OCI-M2 (cell line): ENCODE measurements around the gene EYS.
"Not testable (repeated sequence)": the region's sequence is repeated elsewhere in the genome, so short reads cannot be mapped to it uniquely, and the experiment has no call there.

Source experiments
- DNase-seq: peaks from one replicate; lab custom pipeline; 2025; ENCODE audit not compliant: unreplicated experiment; lab: John Stamatoyannopoulos, UW

The EYS gene

DNA sequence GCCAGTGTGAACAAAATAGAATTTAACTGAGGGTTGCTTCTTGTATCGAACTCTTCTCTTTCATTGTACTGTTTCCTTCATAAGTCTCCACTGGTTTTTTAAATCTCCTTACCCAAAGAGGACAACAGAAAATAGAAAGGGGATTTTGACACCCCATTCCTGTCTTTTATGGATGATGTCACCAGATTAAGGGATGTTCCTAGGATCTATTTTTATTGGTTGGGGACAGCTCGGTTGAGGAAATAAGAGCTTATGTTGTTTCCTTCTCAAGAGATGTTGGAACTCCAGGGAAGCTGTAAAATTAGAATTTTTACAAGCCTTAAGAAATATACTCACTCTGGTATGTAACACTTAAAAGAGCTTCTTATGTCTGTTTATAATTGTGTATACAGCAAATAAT is 1900.0 kb downstream of the EYS start:
- no peak for DNase-seq

DNA sequence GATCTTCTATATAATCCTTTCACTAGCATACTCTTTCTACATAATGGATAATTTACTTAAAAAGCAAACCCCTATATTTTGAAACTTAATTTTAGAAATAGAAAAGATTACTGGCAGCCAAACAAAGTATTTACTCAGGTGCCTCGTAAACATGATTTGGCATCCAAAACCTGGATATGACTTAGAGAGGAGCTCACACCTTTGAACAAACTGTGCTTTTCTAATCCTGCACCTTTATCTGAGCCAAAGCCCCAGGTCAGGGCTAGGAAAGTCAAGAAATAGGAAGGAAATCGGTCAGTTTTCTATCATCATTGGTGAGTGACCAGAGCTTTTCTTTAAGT is 1900.5 kb downstream of the EYS start:
- no peak for DNase-seq

GRCh38 chr6:63805808-63806572 is 1901.0 kb downstream of the EYS start:
- DNase-seq = no peak

- no peak for DNase-seq
Measured at GRCh38 chr6:63805345-63805744, 1901.7 kb downstream of the EYS start.

DNA sequence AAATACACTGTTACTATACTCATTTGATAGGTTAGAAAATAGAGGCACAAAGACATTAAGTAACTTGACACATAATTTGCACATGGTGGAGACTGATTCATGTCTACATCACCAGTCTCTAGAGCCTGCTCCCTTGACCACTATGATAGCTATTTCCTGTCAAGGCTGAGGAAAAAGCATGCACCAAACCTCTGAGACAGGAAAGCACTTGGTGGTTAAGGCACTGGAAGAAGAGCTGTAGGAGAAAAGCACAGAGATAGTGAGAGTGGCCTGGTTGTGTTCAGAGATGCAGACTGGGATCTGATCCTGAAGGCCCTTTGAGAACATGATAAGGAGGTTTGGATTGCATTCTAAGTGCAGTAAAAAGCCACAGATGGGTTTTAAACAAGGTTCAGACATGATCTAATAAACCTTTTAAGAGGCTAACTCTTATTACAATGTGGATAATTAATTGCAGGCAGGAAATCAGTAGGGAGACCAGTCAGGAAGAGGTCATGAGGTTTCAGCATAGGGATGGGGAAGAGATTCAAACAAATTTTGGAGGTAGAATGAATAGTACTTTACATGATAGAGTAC is 1902.6 kb downstream of the EYS start:
- DNase-seq = no peak

DNA sequence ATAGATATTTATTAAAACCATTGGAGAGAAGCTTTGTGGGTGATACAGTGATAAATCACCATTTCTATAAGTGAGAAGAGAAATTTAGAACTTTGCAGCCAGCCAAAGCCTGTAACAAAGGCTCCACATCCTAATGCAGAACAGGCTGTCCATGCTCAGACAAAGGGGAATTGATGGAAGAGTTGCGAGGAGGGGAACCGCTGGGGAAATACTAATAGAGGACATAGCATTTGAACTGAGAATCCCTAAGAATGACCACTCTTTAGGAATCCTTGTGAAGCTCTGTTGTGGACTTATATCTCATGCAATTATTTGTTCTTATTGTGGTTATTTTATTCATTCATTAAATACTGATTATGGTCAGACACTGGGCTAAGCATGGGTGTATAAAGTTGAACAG is 1903.7 kb downstream of the EYS start:
- DNase-seq = no peak

DNA sequence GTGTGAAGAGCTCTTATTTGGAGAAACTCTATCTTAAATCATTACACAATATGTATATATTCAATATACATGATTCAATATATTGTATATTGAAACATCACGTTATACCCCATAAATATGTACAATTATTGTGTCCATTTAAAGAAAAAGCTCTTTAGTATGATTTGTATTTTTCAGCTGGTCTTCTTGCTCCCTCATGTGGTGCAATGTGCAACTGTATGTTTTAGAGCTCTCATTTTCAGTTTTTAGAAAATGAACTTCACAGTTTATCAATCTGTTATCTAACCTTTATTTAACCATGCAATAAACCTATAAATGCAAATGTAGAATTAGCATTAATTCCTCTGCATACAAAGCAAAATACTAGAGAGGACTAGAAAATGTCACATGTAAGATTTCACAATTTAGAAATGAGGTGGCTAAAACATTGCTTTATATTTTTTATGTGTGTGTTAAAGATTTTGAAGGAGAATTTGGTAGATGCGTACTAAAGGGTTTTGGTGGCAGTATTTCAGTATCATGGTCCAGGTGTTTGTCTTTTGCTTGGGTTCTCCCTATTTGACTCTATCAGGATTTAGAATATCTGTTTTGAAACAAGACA is 1904.3 kb downstream of the EYS start:
- no peak for DNase-seq

DNA sequence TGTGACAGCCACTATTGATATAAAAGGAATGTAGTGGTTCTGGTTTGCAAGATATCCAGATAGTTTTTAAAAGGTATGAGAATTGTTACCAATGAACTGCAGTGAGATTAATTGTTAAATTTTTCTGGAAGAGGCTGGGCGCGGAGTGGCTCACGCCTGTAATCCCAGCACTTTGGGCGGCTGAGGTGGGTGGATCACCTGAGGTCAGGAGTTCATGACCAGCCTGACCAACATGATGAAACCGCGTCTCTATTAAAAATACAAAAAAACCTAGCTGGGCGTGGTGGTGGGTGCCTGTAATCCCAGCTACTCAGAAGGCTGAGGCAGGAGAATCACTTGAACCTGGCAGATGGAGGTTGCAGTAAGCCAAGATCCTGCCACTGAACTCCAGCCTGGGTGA is 1906.6 kb downstream of the EYS start:
- DNase-seq = not testable (repeated sequence)

DNA sequence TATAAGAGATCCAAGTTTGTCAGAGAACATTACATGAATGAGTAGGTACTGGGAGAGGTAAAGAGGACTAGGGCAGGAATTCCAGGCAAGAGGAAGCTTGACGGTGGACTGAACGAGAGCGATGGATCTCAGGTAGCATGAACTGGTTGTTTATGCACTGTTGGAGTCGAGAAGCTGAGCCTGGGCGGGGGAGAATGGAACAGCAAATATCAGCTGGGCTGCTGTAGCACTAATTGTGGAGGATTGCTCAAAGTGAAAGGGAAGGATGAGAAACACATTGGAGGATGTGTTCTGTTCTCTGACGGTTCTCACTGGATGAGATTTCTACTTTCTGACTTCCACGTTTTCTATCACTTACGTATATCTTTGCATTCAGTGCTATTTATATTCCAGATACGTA is 1907.2 kb downstream of the EYS start:
- DNase-seq = no peak

- DNase-seq = no peak
Measured at GRCh38 chr6:63799313-63799712, 1907.7 kb downstream of the EYS start.

DNA sequence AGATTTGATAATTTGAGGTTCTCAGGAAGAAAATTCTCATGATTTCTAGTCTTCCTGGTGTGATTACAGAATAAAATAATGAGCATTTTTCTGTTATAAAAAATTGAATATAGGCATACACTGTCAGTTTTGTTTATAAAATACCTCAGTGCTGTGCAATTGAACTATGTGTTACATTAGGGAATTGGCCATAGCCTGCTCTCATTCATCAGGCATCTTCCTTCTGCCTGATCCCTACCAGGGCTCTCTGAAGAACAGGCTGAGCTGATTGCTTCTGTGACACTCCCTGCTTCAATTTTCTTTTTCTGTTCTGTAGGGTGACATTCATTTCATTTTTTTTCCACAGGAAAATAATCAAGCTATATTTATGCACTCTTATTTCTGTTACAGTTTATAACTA is 1908.6 kb downstream of the EYS start:
- DNase-seq = no peak

DNA sequence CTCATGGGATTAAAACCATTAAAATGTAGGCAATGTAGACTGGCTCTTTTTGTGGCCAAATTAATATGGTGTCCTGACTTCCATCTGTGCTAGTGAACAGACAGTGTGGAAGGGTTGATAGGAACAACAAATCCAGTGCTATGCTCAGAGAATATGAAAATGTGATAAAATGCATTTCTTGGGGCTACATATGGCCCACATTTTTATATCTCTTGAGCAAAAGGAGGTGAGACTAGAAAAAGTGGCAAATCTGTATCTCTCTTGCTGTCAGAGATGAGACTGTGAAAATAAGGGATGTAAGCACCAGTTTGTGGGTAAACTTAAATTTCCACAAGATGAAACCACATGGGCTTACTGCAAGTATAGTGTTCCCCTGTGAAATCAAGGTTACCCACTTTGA is 1909.3 kb downstream of the EYS start:
- no peak for DNase-seq

DNA sequence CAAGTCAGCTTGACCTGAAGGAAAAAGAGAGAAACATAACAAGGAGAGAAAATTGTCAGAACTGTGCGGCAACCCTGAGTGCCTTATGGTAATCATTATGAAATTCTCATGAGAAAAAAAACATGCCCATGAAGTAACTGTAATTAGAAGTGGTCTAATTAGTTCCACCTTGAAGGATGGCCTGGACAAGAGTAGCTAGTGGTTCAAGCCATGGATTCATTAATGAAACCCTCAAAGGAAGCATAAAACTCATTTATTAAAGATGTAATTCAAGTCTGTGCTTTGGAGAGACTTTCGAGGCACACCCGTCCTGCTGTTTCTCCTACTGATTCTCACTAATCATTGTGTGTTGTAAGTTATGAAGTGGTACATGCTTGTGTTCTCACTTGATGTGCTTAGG is 1911.2 kb downstream of the EYS start:
- no peak for DNase-seq

DNA sequence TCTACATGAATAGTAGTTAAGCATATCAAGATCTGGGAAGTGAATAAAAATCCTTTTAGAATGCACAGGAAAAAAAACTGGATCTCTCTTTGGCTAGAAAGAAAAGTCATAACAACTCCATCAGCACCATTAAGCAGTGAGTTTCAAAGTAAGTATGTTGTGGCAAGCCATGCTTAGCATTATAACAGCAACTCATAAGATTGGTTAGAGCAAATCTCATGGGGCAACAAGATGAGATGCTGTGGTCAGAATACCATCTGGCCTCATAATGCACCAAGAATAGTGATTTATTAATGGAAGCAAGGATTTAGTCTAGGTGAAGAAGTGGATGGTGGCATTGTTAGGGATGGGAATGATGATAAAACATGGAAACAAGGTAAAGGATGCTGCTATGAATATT is 1912.0 kb downstream of the EYS start:
- DNase-seq = no peak

DNA sequence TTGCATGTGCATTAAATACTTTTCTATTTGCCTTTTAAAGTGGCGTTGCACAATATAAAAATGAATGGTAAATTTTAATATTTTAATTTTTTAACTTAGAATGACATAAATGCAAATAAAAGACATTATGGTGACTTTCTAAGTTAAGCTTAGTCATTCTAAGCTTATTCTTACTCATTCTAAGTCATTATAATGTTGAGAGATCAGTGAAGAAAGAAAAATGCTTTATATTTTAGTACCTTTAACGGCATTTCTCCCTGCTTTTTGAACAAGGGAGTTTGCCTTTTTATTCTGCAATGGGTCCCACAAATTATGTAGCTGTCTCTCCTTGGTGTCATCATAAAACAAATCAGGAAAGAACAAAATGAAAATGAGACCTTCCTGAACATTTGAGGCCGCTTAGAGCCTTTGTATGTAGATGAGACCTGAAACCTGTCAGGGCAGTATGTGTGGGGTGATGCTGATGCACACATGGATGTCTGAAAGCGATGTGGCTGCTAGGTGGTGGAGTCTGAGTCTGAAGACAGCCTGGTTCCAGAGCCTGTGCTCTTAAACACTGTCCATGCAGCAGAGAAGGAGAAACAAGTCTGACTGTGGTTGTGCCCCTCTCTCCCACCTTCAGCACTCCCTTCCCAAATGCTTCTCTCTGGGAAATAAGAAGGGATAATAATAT is 1913.4 kb downstream of the EYS start:
- no peak for DNase-seq

GRCh38 chr6:63792736-63793464 is 1914.1 kb downstream of the EYS start:
- no peak for DNase-seq

- no peak for DNase-seq
Measured at GRCh38 chr6:63790334-63790733, 1916.7 kb downstream of the EYS start.

GRCh38 chr6:63789699-63790098 is 1917.3 kb downstream of the EYS start:
- no peak for DNase-seq

- no peak for DNase-seq
Measured at GRCh38 chr6:63788569-63788968, 1918.5 kb downstream of the EYS start.

GRCh38 chr6:63787021-63787420 is 1920.0 kb downstream of the EYS start:
- DNase-seq = no peak

- DNase-seq = no peak
Measured at GRCh38 chr6:63785006-63785405, 1922.0 kb downstream of the EYS start.

- no peak for DNase-seq
Measured at GRCh38 chr6:63783096-63783495, 1923.9 kb downstream of the EYS start.
